K562 (cell line): ENCODE results near the gene MATCAP1. TPM values are rescaled to one million over a fixed set of nuclear protein-coding genes. Genes with fewer than 3 reads are reported as not detected.

Experiments
- CBX2 ChIP-seq: fragments of 200-600 bp; sonication (generic); IDR thresholded peaks from one replicate; pipeline ENCODE4 v1.6.1; 2012; ENCODE audit warnings: mild to moderate bottlenecking, low read length, inconsistent platforms; ENCODE audit not compliant: insufficient read depth, poor library complexity, severe bottlenecking
- EP300 ChIP-seq: IDR thresholded peaks from 2 replicates; pipeline ENCODE4 v1.6.1; 2012; ENCODE audit warnings: low read length, improper control_type of control experiment
- ETS2 ChIP-seq: IDR thresholded peaks from 2 replicates; pipeline ENCODE4 v1.6.1; 2016; ENCODE audit warnings: borderline replicate concordance, missing genetic modification characterization, mild to moderate bottlenecking, moderate library complexity, missing compliant biosample characterization; ENCODE audit not compliant: poor library complexity, severe bottlenecking
- FOXA3 ChIP-seq, 2 experiments: fragments of 450-650 bp in 1 of 2; sonication (generic) in 1 of 2; formaldehyde crosslinking; IDR thresholded peaks in 1 of 2; conservative IDR thresholded peaks in 1 of 2; 2 replicates each; pipeline versions ENCODE4 v1.4.0 to v1.8.0; 2020 to 2022; ENCODE audit warnings: mild to moderate bottlenecking in 2 of 2, missing genetic modification reagents in 1 of 2
- FOXJ3 ChIP-seq: sonication (generic); formaldehyde crosslinking; IDR thresholded peaks from 2 replicates; pipeline ENCODE4 v1.4.0; 2020; ENCODE audit warnings: mild to moderate bottlenecking, missing genetic modification reagents
- GABPB1 ChIP-seq: sonication (generic); formaldehyde crosslinking; IDR thresholded peaks from 2 replicates; pipeline ENCODE4 v1.8.0; 2022; ENCODE audit warnings: mild to moderate bottlenecking, missing genetic modification reagents
- GABPB2 ChIP-seq: fragments of 250-450 bp; sonication (Bioruptor Pico); conservative IDR thresholded peaks from 2 replicates; pipeline ENCODE4 v1.5.1; 2021; ENCODE audit warnings: mild to moderate bottlenecking
- HDAC2 ChIP-seq: fragments of 450-650 bp; IDR thresholded peaks from 2 replicates; pipeline ENCODE4 v1.6.1; 2016; ENCODE audit warnings: mild to moderate bottlenecking
- HNRNPLL ChIP-seq: fragments of 200-400 bp; formaldehyde crosslinking; IDR thresholded peaks from 2 replicates; pipeline ENCODE4 v1.6.1; 2017; ENCODE audit warnings: low read length, low read depth, mild to moderate bottlenecking; ENCODE audit not compliant: poor library complexity, severe bottlenecking
- MAFG ChIP-seq: fragments of 450-650 bp; conservative IDR thresholded peaks from 2 replicates; pipeline ENCODE4 v1.6.1; 2016; ENCODE audit warnings: missing genetic modification characterization, missing compliant biosample characterization
- NR4A1 ChIP-seq, 2 experiments: fragments of 250-450 bp in 1 of 2; fragments of 450-650 bp in 1 of 2; sonication (Bioruptor Pico) in 1 of 2; IDR thresholded peaks; 2 replicates each; pipeline versions ENCODE4 v1.4.0 to v1.6.1; 2016 to 2020; ENCODE audit warnings: mild to moderate bottlenecking in 2 of 2, missing compliant biosample characterization in 1 of 2, missing genetic modification characterization in 1 of 2, moderate library complexity in 1 of 2
- PHB ChIP-seq: fragments of 250-450 bp; sonication (Bioruptor Pico); IDR thresholded peaks from 2 replicates; pipeline ENCODE4 v1.5.0; 2021
- POLR2A ChIP-seq: fragments of 450-650 bp; conservative IDR thresholded peaks from 2 replicates; pipeline ENCODE4 v1.6.1; 2016
- RB1 ChIP-seq: fragments of 450-650 bp; IDR thresholded peaks from 2 replicates; pipeline ENCODE4 v1.6.1; 2017; ENCODE audit warnings: low read depth, mild to moderate bottlenecking
- RBM39 ChIP-seq: fragments of 200-400 bp; formaldehyde crosslinking; optimal IDR thresholded peaks from 2 replicates; pipeline ENCODE3; 2018; ENCODE audit warnings: low read depth, low read length
- RUNX1 ChIP-seq: sonication (generic); IDR thresholded peaks from 2 replicates; pipeline ENCODE4 v1.6.1; 2016; ENCODE audit warnings: antibody characterized with exemption, low read depth
- TARDBP ChIP-seq: fragments of 450-650 bp; IDR thresholded peaks from 2 replicates; pipeline ENCODE4 v1.6.1; 2016
- VEZF1 ChIP-seq: fragments of 200-800 bp; sonication (Bioruptor generic); IDR thresholded peaks from 2 replicates; pipeline ENCODE4 v1.6.1; 2017; ENCODE audit warnings: missing genetic modification characterization, missing compliant biosample characterization
- ZBTB8A ChIP-seq: fragments of 450-650 bp; IDR thresholded peaks from 2 replicates; pipeline ENCODE4 v1.6.1; 2018; ENCODE audit warnings: mild to moderate bottlenecking, moderate library complexity; ENCODE audit not compliant: partially characterized antibody
- ZNF212 ChIP-seq: fragments of 450-650 bp; formaldehyde crosslinking; IDR thresholded peaks from 2 replicates; pipeline ENCODE4 v1.4.0; 2020; ENCODE audit warnings: mild to moderate bottlenecking
- ZNF280A ChIP-seq: fragments of 450-650 bp; IDR thresholded peaks from 2 replicates; pipeline ENCODE4 v1.6.1; 2018; ENCODE audit warnings: mild to moderate bottlenecking, low read depth; ENCODE audit not compliant: partially characterized antibody
- ZNF436 ChIP-seq: fragments of 250-450, 450-650 bp; sonication (Bioruptor Pico); formaldehyde crosslinking; IDR thresholded peaks from 2 replicates; pipeline ENCODE4 v1.7.0; 2020; ENCODE audit warnings: mild to moderate bottlenecking
- ZNF707 ChIP-seq: fragments of 250-450 bp; sonication (Bioruptor Pico); conservative IDR thresholded peaks from 2 replicates; pipeline ENCODE4 v1.8.0; 2022; ENCODE audit warnings: inconsistent platforms, mild to moderate bottlenecking, moderate library complexity
- ZSCAN32 ChIP-seq: fragments of 450-650 bp; formaldehyde crosslinking; IDR thresholded peaks from 2 replicates; pipeline ENCODE4 v1.4.0; 2020; ENCODE audit warnings: mild to moderate bottlenecking, moderate library complexity
- polyA plus RNA-seq, 8 experiments: library from polyadenylated mRNA; depleted of rRNA in 4 of 8; stranded (reverse) in 5 of 8; unstranded in 3 of 8; fragments of >200 nt; fragmentation: Nextera tagmentation in 2 of 8; fragmentation: Illumina TruSeq in 1 of 8; extraction: Ambion mirVana in 2 of 8; extraction: Trizol in 1 of 8; gene quantifications; 2 replicates each; pipeline versions ENCODE4 v1.2.1 to v1.2.3, GENCODE V29; 2011 to 2014; ENCODE audit warnings: inconsistent platforms in 1 of 8, missing spikeins in 1 of 8
- total RNA-seq, 7 experiments: library from RNA; depleted of rRNA in 6 of 7; stranded (reverse); fragments of >200 nt in 6 of 7; fragmentation: Illumina TruSeq in 2 of 7; extraction: Trizol in 2 of 7; gene quantifications; 2 replicates each; pipeline versions ENCODE4 v1.2.1 to v1.2.3, GENCODE V29; 2011 to 2021; ENCODE audit warnings: low replicate concordance in 1 of 7
- TF ChIP-seq, protein P1 (sequence below): fragments of 250-450 bp; sonication (Bioruptor Pico); IDR thresholded peaks from 2 replicates; pipeline ENCODE4 v1.5.1; 2021; ENCODE audit warnings: mild to moderate bottlenecking

The MATCAP1 gene
- total and polyA plus RNA-seq, 9 of the 15 experiments (the other 6 are each of a cell fraction or from before 2014, with no cell fraction given): 3.4 to 20.5 (median 10.3) TPM

GRCh38 chr16:67177743-67178699 is 5.7 kb downstream of the MATCAP1 start (continued):
- TF ChIP-seq CBX2 (no peak), GABPB2 (CRISPR knock-in tag) (no peak), RUNX1 (no peak), FOXJ3 (no peak), ZNF436 (CRISPR knock-in tag) (no peak), VEZF1 (peak; percentile 13; the same call in 1 of the 2 replicates), ZNF212 (no peak), POLR2A (no peak), RB1 (no peak), ZBTB8A (no peak), GABPB1 (CRISPR knock-in tag) (no peak), RBM39 (no peak), NR4A1 (CRISPR knock-in tag; IDR thresholded peaks at IDR 0.05) (no peak), NR4A1 (tag; IDR thresholded peaks at IDR 0.05) (no peak), ETS2 (tag) (no peak), ZSCAN32 (CRISPR knock-in tag) (no peak), ZNF707 (CRISPR knock-in tag) (no peak), PHB (no peak), FOXA3 (CRISPR knock-in tag; conservative IDR thresholded peaks at IDR 0.05 in 1 of 2, IDR thresholded peaks at IDR 0.05 in 1 of 2) (no peak), MAFG (no peak), TARDBP (no peak), HDAC2 (no peak), EP300 (no peak), ZNF280A (no peak), HNRNPLL (peak; percentile 61)
- TF ChIP-seq, protein P1, sequence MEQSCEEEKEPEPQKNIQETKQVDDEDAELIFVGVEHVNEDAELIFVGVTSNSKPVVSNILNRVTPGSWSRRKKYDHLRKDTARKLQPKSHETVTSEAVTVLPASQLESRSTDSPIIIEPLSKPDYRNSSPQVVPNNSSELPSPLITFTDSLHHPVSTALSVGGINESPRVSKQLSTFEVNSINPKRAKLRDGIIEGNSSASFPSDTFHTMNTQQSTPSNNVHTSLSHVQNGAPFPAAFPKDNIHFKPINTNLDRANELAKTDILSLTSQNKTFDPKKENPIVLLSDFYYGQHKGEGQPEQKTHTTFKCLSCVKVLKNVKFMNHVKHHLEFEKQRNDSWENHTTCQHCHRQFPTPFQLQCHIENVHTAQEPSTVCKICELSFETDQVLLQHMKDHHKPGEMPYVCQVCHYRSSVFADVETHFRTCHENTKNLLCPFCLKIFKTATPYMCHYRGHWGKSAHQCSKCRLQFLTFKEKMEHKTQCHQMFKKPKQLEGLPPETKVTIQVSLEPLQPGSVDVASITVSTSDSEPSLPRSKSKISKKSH (CRISPR knock-in tag): no peak
